Gastrocnemius medialis (tissue), 4 donors: Measurements from ENCODE around the gene SLFN13.
"Not testable (repeated sequence)": the region's sequence is repeated elsewhere in the genome, so short reads cannot be mapped to it uniquely, and the experiment has no call there.

Experiments
- POLR2A ChIP-seq, 2 donors: fragments of 450-650 bp; IDR thresholded peaks; one replicate each; pipeline ENCODE4 v1.6.1; 2017; ENCODE audit warnings: antibody characterized with exemption in 2 of 2, mild to moderate bottlenecking in 2 of 2, moderate library complexity in 2 of 2
- TF ChIP-seq, protein P1 (sequence below), 5 experiments: fragments of 450-650 bp in 3 of 5; fragments of 200-600 bp in 2 of 5; sonication (generic) in 2 of 5; IDR thresholded peaks in 4 of 5; conservative IDR thresholded peaks in 1 of 5; 1 replicate in 4 of 5; 2 replicates in 1 of 5; pipeline ENCODE4 v1.5.1; 2016 to 2019; ENCODE audit warnings: antibody characterized with exemption in 5 of 5, mild to moderate bottlenecking in 3 of 5, moderate library complexity in 3 of 5

DNA sequence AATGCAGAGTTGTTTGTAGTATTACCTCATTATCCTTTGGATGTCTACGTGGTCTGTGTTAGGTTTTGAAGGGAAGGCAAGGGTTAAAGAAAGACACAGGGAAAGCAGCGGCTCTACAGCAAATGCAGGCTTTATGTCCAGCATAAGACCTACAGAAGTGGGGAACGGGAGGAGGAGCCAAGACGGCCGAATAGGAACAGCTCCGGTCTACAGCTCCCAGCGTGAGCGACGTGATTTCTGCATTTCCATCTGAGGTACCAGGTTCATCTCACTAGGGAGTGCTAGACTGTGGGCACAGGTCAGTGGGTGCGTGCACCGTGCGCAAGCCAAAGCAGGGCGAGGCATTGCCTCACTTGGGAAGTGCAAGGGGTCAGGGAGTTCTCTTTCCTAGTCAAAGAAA, 54.8 kb downstream of the SLFN13 start:
- TF ChIP-seq, protein P1, sequence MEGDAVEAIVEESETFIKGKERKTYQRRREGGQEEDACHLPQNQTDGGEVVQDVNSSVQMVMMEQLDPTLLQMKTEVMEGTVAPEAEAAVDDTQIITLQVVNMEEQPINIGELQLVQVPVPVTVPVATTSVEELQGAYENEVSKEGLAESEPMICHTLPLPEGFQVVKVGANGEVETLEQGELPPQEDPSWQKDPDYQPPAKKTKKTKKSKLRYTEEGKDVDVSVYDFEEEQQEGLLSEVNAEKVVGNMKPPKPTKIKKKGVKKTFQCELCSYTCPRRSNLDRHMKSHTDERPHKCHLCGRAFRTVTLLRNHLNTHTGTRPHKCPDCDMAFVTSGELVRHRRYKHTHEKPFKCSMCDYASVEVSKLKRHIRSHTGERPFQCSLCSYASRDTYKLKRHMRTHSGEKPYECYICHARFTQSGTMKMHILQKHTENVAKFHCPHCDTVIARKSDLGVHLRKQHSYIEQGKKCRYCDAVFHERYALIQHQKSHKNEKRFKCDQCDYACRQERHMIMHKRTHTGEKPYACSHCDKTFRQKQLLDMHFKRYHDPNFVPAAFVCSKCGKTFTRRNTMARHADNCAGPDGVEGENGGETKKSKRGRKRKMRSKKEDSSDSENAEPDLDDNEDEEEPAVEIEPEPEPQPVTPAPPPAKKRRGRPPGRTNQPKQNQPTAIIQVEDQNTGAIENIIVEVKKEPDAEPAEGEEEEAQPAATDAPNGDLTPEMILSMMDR (IDR thresholded peaks at IDR 0.05 in 4 of 5, conservative IDR thresholded peaks at IDR 0.05 in 1 of 5): not testable (repeated sequence)
- TF ChIP-seq POLR2A (IDR thresholded peaks at IDR 0.05): not testable (repeated sequence)
